Bone marrow (tissue), 2 donors: ENCODE data around the gene ZMYND11.
"Not testable (repeated sequence)": the region's sequence is repeated elsewhere in the genome, so short reads cannot be mapped to it uniquely, and the experiment has no call there.

Experiments used
- DNase-seq, 2 donors: peaks; one replicate each; lab custom pipeline; 2025; lab: John Stamatoyannopoulos, UW

Gene ZMYND11

DNA sequence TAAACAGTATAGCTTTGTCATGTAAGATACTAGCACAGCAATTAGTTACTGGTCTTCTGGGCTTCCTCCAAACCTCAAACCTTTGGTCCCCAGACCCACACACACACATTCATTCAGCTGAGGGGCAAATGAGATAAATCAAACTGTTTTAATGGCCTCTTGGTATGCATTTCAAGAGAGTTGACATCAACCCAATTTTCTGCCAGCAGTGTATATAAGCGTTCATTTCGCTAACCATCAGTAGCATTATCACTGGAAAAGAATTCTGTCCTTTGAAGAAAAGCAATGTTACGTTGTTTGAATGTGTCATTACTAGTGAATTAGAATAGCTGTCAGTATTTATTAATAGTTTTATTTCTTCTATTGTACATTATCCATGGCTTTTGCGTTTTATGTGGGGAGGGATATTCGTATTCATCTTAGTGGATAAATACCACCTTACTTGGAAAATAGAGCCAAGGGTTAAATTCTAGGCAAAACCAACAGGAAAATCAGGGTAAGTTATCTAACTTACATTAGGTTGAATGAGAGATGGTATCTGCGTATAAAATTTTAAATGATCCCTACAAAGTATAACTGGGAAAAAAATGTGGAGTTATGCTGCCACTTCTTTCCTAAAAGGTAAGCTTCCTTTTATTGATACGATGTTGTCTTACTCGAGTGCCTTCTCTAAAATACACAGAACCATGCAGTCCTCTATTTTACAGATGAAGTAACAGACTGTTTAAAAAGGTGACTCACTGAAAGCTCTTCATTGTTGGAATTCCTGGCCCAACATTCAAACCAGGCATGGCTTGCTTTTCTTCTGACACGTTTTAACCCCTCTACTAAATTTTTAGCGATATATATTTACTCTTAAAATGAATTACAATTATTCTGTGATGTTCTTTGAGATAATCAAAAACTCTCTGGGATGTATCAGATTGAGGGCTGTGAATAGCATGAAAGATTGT lies 2.0 kb upstream of the ZMYND11 start:
- DNase-seq: no peak

DNA sequence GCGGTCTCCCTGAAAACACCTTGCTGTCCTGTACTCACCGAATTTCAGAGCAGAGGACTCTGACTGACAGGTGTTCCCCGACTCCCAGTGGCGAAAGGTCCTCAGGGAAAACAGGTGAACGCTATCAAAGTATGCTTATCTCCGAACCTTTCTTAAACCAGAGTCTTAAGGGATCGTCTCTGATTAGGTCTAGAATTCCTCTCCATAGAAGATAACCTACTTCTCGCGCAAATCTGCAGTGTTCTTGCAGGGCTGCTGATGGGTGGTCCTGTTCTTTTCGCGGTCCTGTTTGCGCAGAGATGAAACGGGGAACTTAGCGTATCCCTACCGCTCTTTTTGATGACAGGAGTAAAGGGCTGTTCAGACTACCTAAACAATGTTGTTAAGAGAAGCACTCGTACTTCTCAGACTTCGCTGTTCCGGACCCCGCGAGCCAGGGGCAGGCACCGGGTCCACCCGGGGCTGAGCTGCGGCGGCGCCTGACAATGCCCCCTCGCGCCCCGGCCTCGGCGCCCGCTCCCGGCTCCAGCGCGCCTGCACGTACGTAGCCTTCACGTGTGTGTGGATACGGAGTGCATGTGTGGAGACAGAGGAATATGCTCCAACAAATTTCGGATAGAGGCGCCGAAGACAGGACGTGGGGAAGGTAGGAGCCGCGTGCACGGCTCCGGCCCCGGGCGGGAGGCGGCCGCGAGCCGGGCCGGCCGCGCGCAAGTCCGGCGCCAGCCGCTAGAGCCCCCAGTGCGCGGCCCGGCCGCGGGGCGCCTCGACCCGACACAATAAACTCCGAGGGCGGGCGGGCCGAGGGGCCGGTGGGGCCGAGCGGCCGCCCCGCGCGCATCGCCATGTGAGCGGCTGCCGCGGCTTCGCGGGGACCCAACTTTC lies 766 bp upstream of the ZMYND11 start:
- peak in 1 of 2 donors; percentile 39 for DNase-seq

DNA sequence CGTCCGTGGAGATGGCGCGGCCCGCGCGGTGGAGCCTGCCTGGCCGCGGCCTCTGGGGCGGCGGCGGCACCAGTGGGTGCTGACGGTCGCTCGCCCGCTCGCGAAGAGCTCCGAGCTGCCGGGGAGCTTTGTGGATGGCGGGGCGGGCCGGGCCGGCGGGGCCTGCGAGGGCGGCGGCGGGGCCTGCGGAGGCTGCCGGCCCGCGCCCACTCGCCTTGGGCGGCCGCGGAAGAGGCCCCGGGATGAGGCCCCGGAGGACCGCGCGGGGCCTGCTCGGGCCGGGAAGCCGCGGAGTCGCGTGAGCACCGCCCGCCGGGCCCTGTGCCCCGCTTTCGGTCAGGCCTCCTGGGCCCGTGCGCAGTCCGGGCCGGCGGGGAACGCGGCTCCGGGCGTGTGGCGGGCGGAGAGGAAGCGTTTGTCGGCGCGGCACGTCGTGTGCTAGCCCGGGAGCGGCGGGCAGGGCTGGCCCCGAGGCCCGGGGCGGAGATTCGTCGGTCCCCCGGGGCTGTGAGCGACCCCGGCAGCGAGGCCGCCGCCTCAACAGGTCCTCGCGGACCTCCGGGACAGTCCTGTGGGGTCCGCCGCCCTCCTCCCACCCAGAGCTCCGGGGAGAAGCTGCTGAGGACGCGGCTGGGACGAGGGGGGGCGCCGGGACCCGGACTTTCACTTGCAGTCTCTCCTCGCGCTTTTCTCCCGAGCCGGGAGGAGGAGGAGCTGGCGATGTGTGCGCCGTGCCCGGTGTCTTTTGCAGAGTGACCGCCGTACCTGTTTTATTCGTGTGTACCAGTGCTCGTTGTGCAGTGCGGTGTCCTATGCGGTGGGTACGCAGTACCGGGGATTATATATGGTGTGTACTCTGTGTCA lies 578 bp downstream of the ZMYND11 start:
- DNase-seq: peak; percentile 29 to 40

DNA sequence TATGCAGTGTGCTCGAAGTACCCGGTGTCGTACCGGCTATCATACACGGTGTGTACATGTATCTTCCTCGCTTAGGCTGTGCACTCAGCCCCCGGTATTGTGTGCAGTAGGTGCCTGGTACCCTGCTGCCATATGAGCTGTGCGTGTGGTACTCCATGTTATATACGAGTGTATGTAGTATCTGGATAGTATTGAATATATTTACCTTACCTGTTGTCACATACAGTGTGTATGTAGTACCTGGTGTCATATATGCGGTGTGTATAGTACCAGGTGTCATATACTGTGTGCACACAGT lies 1.2 kb downstream of the ZMYND11 start:
- no peak for DNase-seq

DNA sequence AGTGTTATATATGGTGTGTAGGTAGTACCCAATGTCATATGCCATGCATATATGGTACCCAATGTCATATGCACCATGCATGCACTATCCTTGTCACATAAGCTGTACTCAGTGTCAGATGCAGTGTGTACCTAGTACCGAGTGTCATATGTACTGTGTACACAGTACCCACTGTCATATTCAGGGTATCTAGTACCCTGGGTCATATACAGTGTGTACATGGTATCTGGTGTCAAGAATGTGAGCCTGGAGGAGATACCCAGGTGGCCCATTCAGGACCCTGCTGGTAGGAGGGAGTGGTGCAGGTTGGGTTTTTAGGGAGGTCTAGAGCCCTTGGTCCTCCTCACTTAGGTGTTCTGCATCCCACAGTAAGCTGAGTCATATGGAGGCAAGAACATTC lies 1.8 kb downstream of the ZMYND11 start:
- DNase-seq: no peak

DNA sequence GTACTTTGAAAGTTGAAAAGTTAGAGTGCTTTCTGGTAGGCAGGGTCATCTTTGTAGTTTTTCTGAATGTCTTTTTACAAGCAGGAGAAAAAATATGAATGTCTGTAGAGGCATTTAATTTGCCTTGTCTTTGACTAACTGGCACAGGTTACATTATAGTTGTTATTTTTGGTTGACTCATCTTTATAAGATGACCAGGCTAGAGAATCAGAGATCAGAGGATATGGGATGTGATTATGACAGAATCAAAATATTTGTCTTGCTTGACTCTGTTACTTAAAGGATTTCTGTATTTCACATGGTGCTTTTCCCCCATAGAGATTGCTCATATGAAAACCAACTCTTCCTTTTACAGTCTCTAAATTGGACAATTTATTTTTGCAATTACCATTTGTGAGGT lies 2.4 kb downstream of the ZMYND11 start:
- no peak for DNase-seq

DNA sequence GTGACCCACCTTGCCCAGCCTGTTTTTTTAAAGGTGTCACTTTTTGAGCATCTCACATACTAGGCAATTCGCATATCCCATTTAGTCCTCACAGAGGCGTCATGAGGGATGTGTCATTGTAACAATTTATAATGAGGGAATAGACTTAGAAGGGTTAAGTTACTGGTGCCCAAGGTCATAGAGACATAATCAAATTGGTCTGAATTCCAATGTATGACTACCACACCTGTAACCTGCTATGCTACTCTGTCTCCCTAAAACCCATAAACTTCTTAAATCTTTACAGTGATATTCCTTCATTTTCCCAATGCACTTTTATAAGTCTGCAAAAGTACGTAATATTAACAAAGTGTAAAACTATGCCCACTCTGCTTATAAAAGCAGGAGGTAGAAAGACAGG lies 7.1 kb downstream of the ZMYND11 start:
- DNase-seq: no peak

DNA sequence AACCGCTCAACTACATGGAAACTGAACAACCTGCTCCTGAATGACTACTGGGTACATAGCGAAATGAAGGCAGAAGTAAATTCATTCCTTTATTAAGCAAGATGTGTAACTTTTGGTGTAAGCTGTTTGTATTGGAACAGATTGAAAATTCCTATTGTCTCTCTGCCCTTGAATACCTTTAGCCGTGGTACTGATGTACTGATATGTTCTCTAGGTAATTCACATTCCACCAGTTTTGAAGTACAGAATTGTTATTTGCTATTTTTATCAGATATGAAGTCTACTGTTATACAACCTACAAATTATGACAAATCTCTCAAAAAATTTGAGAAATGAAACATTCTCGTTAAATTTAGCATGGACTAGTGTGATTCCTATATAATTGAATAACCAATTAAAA lies 17.7 kb downstream of the ZMYND11 start:
- DNase-seq: no peak

DNA sequence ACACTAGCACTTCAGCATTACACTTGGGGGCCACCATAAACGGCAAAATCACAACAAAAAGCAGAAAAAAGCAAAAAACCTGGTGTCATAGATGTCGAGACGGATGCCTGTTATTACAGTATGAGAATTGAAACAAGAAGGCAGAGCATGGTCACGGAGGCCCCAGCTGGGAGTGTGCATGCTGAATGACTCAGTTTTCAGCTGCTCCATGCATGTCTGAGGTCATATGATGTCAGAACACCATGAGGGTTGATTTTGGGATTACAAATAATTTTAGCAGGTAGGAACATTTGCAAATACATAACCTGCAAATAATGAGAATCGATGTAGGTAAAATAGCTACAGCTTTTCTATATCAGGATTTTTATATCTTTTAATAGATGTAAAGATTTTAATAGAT lies 19.1 kb downstream of the ZMYND11 start:
- DNase-seq: no peak

DNA sequence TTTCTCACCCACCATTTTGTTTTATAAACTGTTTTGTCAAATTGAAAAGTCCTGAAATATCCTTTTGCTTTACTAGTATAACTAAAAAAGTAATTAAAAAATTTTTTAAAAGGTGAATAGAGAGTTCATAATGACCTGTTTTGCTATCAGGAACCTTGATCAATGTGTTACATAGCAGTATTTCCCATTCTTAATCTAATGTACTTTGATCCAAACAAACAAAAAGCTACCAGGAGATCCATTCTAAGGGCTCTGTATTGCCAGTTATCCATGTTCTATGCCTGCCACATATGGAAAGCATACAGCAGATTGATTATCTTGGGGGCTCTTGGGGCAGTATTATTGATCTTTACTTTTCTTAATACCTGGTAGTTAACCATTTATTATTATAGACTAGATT lies 32.1 kb downstream of the ZMYND11 start:
- DNase-seq: no peak

DNA sequence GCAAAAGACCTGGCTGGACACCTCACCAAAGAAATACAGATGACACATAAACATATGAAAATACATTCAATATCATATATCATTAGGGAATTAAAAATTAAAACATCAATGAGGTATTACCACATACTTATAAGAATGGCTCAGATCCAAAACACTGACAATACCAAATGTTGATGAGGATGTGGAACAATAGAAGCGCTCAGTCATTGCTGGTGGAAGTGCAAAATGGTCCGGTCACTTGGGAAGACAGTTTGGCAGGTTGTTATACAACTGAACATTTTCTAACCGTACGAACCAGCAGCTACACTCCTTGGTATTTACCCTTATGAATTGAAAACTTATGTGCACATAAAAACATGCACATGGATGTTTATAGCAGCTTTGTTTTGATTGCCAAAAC lies 38.5 kb downstream of the ZMYND11 start:
- DNase-seq: no peak

DNA sequence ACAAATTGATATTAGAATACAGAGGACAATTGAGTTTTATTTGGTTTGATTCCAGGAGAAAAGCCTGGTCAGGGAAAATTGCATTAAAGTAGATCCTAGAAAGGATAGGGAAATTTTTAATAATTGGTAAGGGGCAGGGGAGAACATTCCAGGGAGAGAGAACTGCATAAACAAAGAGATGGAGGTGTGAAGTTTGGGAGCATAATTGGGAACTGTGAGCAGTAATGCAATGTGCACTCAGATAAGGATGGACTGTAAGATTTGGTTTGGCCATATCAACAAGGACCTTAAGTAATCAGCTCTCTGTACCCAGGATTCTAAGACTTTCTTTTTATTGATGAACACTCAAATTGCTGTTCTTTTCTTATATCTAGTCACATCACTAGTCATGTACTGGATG lies 41.4 kb downstream of the ZMYND11 start:
- DNase-seq: no peak

DNA sequence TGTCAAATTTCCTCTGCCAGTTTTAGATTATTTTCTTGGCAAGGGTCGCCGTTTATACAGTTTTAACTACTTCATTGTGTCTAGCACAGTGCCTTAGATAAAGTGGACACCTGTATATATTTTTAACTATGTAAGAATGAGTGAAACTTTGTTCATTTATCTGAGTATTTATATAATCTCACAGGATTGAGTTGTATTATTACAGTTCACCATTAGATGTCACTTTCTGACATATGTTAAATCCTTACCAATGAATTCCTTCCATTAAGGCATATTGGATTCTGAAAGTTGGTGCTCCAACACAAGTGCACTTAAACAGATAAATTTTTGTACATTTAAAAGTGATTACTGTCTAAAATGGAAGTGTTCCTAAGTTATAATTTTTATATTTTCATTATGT lies 43.0 kb downstream of the ZMYND11 start:
- DNase-seq: no peak

DNA sequence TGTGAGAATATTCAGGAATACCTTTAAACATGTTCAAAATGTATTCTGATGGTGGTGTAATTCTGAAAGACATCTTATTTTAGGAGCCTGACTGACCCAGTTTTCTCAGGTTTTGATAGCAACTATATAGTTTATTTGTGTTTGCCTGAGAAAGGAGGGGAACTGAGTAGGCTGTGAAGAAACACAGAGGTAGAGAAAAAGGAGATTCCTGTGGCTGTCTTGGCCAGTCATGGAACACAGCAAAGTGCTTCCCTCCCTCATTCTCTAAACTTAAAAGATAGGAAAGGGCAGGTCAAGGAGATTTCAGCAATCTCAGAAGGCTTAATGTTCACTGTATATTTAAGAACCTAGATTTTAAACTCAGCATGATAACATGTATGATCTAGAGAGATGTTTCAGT lies 43.5 kb downstream of the ZMYND11 start:
- no peak for DNase-seq

DNA sequence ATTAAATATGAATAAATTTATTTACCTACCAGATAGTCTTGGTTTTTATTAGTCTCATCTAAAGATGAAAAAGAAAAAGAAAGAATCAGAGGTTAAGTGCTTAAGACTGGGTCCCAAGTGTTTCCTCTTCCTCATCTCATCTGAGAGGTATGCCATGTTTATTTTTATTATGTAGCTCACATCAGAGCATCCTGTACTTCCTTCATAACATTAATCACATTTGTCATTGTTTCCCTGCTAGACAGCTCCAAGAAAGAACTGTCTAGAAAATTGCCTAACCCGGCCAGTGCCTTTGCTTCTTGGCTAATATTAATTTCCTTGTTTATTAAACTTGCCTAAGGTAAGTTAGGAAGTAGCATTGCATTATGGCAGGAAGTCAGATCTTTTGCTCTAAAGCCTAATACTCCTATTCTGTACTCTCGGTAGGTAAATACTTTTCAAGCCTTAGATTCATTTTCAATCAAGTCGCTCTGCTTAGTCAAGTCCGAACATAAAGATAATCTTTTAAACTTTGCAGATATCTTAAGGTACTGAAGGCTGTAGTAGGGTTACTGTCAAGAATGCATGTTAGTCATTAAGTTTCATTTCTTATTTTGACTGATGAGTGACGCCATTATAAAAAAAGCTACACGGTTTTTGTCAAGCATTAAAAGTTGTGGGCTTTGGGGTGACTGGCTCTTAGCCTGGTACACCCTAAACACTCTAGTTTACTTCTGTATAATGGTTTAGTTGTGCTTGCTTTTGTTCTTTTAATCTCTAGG lies 47.4 kb downstream of the ZMYND11 start:
- peak in 1 of 2 donors; percentile 41 for DNase-seq

DNA sequence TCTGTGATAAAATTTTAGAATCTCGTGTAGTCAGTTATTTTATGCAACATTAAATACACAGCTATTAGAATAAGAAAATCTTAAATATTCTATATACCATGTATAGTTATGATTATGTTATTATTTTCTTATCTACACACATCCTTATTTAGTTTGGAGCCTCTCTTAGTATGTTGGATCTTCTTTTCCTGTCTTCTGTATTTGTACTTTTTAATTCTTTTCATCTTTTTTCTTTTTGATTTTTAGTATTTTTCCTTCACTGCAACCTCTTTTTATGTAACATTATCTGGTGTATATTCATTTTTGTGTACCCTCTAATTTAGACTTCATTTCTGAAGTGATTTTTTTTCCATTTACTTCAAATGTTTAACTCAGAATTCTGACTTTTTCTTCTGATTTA lies 48.9 kb downstream of the ZMYND11 start:
- DNase-seq: no peak

DNA sequence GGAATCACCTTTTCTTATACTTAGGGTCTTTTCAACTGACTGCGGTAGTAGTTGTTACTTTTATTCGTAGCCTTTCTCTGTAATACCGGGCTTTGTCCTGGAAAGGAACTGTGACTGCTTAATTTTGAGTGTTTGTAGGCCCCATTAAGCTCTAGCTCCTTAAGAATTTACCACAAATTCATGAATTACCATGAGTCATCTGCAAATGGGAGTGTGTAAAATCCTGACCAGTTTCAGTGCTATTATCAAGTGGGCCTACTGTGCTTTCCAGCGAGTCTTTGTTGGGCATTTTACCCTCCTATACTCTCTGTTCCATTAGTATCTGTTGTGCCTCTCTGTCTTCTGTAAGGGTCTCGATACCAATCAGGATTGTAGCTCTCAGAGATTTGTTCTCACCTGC lies 49.7 kb downstream of the ZMYND11 start:
- no peak for DNase-seq

DNA sequence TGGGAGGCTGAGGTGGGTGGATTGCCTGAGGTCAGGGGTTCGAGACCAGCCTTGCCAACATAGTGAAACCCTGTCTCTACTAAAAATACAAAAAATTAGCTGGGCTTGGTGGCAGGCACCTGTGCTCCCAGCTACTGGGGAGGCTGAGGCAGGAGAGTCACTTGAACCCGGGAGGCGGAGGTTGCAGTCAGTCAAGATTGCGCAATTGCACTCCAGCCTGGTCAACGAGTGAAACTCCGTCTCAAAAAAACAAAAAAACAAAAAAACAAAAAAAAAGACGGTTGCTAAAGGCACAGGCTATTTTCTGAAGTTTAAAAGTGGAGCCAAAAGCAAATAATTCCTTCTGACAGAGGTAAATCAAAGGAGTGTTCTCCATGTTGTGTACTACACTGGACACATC lies 50.3 kb downstream of the ZMYND11 start:
- not testable (repeated sequence) for DNase-seq

DNA sequence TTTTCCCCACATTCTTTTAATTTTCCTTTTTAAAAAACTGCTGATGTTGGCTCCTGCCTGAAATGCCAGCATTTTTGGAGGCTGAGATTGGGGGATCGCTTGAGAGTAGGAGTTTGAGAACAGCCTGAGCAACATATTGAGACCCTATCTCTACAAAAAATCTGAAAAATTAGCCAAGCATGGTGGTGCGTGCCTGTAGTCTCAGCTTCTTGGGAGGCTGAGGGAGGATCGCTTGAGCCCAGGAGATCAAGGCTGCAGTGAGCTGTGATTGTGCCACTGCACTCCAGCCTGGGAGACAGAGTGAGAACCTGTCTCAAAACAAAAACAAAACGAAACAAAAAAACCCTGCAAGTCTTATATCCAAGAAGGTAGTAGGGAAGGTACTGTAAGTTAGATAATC lies 51.7 kb downstream of the ZMYND11 start:
- no peak for DNase-seq

DNA sequence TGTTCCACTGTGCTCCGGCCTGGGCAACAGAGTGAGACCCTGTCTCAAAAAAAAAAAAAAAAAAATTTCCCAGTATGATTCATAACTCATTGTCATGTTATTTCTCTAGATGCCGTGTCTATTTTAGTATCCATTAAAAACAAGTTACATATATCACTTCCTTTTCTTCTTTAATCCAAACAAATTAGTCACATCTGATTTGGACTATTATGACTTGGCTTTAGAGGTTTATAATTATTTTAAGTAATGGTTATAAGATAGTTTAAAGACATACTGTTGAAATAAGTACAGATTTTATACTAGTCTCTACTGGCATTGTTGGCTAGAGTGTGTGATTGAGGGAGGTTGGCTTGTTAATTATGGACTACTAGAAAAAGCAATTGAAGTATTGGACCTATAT lies 53.3 kb downstream of the ZMYND11 start:
- DNase-seq: no peak

DNA sequence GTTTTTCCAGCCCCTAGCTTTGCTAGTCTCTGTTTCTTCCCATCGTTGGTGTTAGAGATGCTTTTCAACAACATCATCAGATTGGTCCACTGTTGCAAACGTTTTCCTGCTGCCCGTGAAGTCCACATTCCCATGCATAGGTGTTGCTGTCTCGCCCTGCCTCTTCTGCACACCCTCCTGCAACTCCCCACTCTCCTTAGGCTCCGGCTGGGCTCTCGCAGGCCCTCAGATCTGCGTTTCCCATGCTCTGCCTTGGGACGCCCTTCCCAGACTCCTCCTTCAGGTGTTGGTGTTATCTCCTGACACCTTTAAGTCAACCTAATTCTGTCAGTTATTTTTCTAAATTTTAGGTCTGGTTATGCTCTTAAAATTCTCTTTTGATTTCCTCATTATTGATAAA lies 55.0 kb downstream of the ZMYND11 start:
- no peak for DNase-seq
